ENCODE data around the gene TNFRSF1B. TPM values are rescaled to one million over a fixed set of nuclear protein-coding genes. Genes with fewer than 3 reads are reported as not detected.

Gene TNFRSF1B
- total and polyA plus RNA-seq, 9 of the 15 experiments (the other 6 are each of a cell fraction or from before 2014, with no cell fraction given) = 8.8 to 91.3 (median 36.0) TPM

DNA sequence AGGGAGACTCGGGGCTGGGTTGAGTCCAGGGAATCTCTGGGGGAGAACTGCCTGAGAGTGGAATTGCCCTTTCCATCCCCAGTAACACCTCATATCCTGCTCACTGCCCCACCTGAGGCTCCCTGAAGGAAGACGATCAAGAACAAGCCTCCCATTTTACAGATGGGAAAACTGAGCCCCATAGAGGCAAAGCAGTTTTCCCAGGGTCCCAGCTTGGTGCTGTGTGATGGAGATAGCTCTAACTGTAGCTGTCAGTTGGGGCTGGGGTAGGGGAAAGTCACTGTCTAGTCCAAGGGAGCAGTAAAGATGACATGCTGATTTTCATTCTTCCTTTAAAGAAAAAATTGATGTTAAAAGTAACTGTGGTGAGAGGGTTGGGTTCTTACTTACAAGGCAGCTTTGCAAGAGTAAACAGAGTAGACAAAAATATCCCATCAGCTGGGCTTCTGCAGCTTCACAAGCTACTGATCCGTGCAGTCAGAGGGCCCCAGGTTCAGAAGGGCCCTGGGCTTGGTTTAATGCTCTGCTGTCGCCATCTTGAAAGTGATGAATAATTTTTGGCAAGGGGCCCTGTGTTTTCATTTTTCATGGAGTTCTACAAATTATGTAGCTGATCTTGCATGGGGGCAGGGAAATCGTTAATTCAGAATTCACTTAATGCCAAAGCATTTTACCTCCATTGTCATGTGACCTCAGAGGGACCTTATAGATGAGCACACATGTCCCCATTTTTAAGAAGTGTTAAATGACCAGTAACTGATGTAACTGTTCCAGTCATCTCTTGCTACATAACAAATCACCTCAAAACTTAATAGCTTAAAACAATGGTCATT is 17.6 kb upstream of the TNFRSF1B start (continued):
- TF ChIP-seq, protein P1, sequence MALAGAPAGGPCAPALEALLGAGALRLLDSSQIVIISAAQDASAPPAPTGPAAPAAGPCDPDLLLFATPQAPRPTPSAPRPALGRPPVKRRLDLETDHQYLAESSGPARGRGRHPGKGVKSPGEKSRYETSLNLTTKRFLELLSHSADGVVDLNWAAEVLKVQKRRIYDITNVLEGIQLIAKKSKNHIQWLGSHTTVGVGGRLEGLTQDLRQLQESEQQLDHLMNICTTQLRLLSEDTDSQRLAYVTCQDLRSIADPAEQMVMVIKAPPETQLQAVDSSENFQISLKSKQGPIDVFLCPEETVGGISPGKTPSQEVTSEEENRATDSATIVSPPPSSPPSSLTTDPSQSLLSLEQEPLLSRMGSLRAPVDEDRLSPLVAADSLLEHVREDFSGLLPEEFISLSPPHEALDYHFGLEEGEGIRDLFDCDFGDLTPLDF (CRISPR knock-in tag; IDR thresholded peaks at IDR 0.05) = no peak
- TF ChIP-seq RBM25 (IDR thresholded peaks at IDR 0.05; ENCODE audit: low read depth, low read length, severe bottlenecking) = peak; percentile 96
- no peak for TF ChIP-seq RFX1 (IDR thresholded peaks at IDR 0.05)
- TF ChIP-seq PHB (CRISPR knock-in tag; IDR thresholded peaks at IDR 0.05) = no peak
- TF ChIP-seq PTBP1 (IDR thresholded peaks at IDR 0.05; ENCODE audit: low read depth, low read length) = 0 out of 2 replicates have a peak, but pooled peaks have one; percentile 62
- TF ChIP-seq BCOR (IDR thresholded peaks at IDR 0.05) = peak; percentile 99

DNA sequence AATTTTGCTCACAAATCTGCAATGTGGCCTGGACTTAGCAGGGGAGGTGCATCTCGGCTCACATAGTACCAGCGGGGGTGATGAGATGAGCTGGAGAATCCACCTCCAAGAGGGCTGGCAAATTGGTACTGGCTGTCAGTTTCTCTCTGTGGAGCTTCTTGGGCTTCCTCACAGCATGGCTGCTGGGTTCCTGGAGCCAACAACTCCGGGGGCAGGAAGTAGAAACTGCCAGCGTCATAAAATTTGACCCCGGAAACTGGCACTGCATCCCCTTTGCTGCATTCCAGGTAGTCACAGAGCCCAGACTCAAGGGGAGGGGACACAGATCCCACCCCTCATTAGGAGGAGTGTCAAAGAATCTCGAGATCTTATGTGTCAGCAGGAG is 17.0 kb upstream of the TNFRSF1B start:
- BruUV-seq (replicated peaks) = no TSS peak

More for the DNA sequence above, 17.0 kb upstream of the TNFRSF1B start:
- 75% methylated on average over 6 of the region's 6 CpGs for WGBS (ENCODE audit: insufficient coverage, low coverage, missing lambda C conversion rate)
- FAIRE-seq (no peak), DNase-seq (ENCODE audit: extremely low read depth in 1 of 4, low spot score in 3 of 4) (no peak), ATAC-seq (no peak)
- Histone ChIP-seq H3K4me2 (ENCODE audit: insufficient read depth, low read length) (no peak overlapping the region), H3K9ac (ENCODE audit: insufficient read depth in 1 of 2, low read depth in 2 of 2, low read length in 2 of 2) (no peak overlapping the region), H3K79me2 (ENCODE audit: control insufficient read depth, insufficient read depth, low read length) (no peaks in the 10 kb centered on the region), H3K9me3 (replicated peaks; ENCODE audit: control insufficient read depth, insufficient read depth, low read depth, low read length) (no peaks in the 10 kb centered on the region), H3K4me1 (replicated peaks in 1 of 2; ENCODE audit: control insufficient read depth in 2 of 2, insufficient read depth in 2 of 2, low read length in 2 of 2) (peaks cover 20 to 41% of the 10 kb centered on the region in 2 experiments), H3K27ac (ENCODE audit: extremely low read depth, low read depth, low read length) (no peak overlapping the region), H3K4me3 (no peak overlapping the region), H4K20me1 (replicated peaks; ENCODE audit: control insufficient read depth, insufficient read depth, low read length) (no peaks in the 10 kb centered on the region), H3K27me3 (ENCODE audit: control insufficient read depth in 2 of 2, insufficient read depth in 2 of 2, low read length in 2 of 2) (no peaks in the 10 kb centered on the region; a peak in 1 of 5 replicates), H2AFZ (ENCODE audit: low read depth, low read length) (no peak overlapping the region), H3K9me1 (ENCODE audit: control insufficient read depth, insufficient read depth, low read length) (no peaks in the 10 kb centered on the region), H3K36me3 (ENCODE audit: control insufficient read depth, insufficient read depth, low read length) (no peaks in the 10 kb centered on the region)
- CTCF ChIA-PET (ENCODE audit: low intra/inter-chr PET ratio) = no interaction called here
- in situ Hi-C loops (cut with MboI) (no loop called here), intact Hi-C loops (cut with micrococcal nuclease) (no loop called here)
- peak; percentile 36 to 90 (median 76) for TF ChIP-seq YY1 (IDR thresholded peaks at IDR 0.05; ENCODE audit: borderline replicate concordance in 1 of 3, control insufficient read depth in 1 of 3, extremely low read depth in 1 of 3, insufficient read depth in 3 of 3, insufficient read length in 1 of 3, insufficient replicate concordance in 2 of 3, low read depth in 1 of 3, low read length in 2 of 3)
- TF ChIP-seq CTBP1 (IDR thresholded peaks at IDR 0.05; ENCODE audit: borderline replicate concordance) = no peak
- POLR2A ChIA-PET = interaction anchor here (0.8 to 3.2 kb wide), 9 partner anchors 10 to 39 kb away, joined by 3 to 16 read pairs (median 4); no protein-coding TSS in a partner anchor
